GM12875 (cell line): Measurements from ENCODE around the gene AGAP1.

Source experiments
- H3K4me3 ChIP-seq: one replicate; pipeline ENCODE4 v1.5.1; 2011; ENCODE audit warnings: low read depth, low read length, control low read depth
- TF ChIP-seq, protein P1 (sequence below): IDR thresholded peaks from 2 replicates; pipeline ENCODE4 v1.5.1; 2011; ENCODE audit warnings: low read depth, mild to moderate bottlenecking, control low read depth, inconsistent platforms, low read length, moderate library complexity, borderline replicate concordance; ENCODE audit not compliant: insufficient read depth

Gene AGAP1

GRCh38 chr2:236162882-236163470, 669.1 kb downstream of the AGAP1 start:
- TF ChIP-seq, protein P1, sequence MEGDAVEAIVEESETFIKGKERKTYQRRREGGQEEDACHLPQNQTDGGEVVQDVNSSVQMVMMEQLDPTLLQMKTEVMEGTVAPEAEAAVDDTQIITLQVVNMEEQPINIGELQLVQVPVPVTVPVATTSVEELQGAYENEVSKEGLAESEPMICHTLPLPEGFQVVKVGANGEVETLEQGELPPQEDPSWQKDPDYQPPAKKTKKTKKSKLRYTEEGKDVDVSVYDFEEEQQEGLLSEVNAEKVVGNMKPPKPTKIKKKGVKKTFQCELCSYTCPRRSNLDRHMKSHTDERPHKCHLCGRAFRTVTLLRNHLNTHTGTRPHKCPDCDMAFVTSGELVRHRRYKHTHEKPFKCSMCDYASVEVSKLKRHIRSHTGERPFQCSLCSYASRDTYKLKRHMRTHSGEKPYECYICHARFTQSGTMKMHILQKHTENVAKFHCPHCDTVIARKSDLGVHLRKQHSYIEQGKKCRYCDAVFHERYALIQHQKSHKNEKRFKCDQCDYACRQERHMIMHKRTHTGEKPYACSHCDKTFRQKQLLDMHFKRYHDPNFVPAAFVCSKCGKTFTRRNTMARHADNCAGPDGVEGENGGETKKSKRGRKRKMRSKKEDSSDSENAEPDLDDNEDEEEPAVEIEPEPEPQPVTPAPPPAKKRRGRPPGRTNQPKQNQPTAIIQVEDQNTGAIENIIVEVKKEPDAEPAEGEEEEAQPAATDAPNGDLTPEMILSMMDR = no peak
- no peak overlapping the region for H3K4me3 ChIP-seq

- H3K4me3 ChIP-seq = no peak overlapping the region
- TF ChIP-seq, protein P1 = no peak
These were observed 669.8 kb downstream of the AGAP1 start for GRCh38 chr2:236163471-236164200.

DNA sequence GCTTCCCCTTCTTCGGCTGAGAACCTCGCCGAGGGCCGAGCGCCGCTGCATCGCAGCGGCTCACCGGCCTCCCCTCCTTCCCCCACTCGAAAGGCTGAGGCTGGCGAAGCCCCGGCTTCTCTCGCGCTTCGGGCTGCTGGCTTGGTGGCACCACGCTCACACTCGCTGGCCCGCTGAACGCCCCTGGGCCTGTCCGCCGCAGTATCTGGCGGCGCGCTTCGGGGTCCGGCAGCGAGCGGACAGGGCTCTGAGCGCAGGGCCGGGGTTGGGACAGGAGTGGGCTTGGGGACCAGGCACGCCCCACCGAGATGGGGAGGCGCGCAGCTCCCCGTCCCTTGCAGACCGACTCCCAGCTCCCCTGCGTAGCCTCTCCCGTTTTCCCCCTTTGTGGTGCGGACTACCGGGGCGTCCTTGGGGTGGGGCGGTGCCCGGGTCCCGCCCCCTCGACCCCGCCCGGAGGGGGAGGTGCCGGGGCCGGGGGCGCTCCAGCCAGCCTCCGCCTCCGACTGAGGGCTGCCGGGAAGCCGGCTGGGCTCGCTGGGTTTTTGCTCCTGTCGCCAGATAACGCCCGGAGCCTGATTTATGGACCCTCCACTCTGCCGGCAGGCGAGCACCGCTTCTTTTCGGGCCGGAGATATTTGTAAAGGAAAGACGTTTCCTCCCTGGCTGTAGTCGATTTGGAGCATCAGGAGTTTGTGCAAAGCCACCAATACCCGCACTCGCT, 670.5 kb downstream of the AGAP1 start:
- no peak overlapping the region for H3K4me3 ChIP-seq
- TF ChIP-seq, protein P1 = no peak

GRCh38 chr2:236164925-236165841, 671.3 kb downstream of the AGAP1 start:
- no peak overlapping the region for H3K4me3 ChIP-seq
- TF ChIP-seq, protein P1 = no peak

DNA sequence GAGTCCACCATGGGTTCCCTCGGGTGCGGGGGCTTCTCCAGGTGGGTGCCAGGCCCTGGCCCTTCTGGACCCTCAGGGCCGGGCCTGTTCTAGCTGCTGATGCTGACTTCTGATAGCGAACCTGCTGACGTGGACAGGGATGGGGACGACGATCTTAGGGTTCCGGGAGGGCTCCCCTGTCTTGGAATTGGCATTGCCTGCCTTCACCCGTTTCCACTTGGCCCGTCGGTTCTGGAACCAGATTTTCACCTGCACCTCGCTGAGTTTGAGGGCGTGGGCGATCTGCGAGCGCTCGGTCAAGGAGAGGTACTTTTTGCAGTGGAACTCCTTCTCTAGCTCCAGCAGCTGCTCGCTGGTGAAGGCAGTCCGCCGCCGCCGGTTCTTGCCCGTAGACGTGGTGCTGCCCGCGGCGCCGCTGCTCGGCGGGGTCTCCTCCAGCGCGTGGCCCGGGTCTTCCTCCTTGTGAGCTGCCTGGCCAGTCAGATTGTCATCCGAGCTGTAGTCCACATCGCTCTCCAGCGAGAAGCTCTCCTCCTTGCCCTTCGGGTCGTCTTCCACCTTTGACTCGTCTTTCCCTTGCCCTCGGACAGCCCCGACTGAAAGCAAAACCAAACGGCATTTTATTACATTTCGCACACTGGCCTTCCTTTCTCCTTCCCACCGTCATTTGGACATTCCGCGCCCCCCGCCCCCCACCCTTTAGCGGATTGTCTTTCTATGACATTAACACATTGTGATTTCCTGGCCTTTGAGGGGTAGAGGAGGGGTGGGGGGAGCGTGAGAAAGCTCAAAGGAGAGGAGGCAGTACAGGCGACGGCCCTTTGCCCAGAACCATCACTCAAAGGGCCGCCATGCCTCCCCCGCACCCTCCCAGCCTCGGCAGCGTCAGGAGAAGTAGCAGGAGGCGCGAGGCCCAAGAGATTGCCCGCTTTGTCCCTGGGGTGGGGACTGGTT, 672.3 kb downstream of the AGAP1 start:
- H3K4me3 ChIP-seq = no peak overlapping the region
- TF ChIP-seq, protein P1 = no peak

- TF ChIP-seq, protein P1 = no peak
- no peak overlapping the region for H3K4me3 ChIP-seq
These were observed 673.0 kb downstream of the AGAP1 start for GRCh38 chr2:236166796-236167296.
